Cortex of kidney (tissue), 1 donor: ENCODE data around the gene SUSD3.
"Not testable (repeated sequence)": the region's sequence is repeated elsewhere in the genome, so short reads cannot be mapped to it uniquely, and the experiment has no call there.

Experiments
- DNase-seq: peaks from one replicate; lab custom pipeline; 2025; lab: John Stamatoyannopoulos, UW

Gene SUSD3

GRCh38 chr9:93093877-93094657, 35.6 kb downstream of the SUSD3 start:
- no peak for DNase-seq

DNA sequence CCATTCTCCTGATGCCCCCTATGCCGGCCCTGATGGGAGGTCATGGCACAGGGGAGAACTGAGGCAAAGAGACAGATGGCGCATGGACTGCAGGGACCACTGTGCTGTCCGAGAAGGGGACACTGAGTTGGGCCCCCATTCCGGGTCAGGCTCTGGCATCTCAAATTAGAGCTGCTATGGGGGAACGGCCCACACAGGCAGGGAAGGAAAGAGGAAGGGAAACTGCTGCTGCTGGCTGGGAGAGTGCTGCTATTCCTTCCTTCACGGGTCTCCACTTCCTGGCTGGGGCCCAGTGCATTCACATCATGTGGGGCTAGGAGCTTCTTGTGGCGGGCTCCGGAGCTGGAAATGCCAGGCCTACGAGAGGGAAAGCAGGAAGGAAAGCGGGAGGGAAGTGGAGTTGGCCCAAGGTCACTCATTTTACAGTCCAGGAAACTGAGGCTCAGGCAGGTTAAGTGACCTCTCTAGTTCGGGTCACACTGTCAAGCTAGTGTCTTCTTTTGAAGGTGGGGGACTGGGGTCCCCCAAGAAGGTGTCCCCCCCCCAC, 36.2 kb downstream of the SUSD3 start:
- DNase-seq: no peak

DNA sequence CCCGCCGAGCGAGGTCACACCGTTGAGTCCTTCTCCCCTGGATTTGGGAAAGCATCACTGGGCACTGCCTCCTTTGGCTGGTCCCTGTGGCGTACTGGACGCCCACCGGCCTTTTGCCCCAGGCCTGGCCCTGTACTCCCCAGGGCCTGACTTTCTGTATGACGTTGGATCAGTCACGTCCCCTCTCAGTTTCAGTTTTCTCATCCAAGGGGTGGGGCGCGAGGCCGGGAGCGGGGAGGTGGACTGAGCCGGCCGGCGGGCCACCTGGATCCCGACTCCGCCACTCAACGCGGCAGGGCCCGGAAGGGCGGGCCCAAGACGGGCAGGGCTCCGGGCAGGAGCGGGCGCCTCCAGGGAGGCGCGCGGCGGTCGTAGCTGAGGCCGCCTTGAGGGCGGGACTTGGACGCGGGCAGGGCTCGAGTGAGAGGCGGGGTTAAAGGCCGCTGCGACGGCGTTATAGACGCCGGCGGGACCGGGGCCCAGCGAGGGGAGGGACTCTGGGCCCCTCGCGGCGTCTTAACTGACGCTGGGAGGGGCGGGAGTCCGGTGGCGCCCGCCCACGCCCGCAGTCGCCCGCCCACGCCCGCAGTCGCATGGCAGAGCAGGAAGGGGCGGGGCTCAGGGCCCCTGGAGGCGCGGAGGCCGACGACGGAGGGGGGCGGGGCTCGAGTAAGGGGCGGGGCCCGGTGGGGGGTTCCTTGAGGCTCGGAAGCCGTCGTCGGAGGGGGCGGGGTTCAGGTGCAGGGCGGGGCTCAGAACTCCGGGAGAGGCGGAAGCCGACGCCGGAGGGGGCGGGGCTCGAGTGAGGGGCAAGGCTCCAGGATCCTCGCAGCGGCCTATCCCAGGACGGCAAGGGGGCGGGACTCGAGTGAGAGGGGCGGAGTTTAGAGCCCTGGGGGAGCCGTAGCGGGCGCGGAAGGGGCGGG, 37.0 kb downstream of the SUSD3 start:
- DNase-seq: peak; percentile 87

GRCh38 chr9:93096131-93096802, 37.8 kb downstream of the SUSD3 start, which contains the start of gene CARD19:
CARD19 (plus strand) TSS chr9:93096217; CDS start chr9:93096346, 129 bp downstream.
- no peak for DNase-seq

GRCh38 chr9:93096811-93097382, 38.4 kb downstream of the SUSD3 start:
- no peak for DNase-seq

- DNase-seq: no peak
These were observed 39.2 kb downstream of the SUSD3 start for GRCh38 chr9:93097511-93098201.

- no peak for DNase-seq
These were observed 39.9 kb downstream of the SUSD3 start for GRCh38 chr9:93098236-93098946.

DNA sequence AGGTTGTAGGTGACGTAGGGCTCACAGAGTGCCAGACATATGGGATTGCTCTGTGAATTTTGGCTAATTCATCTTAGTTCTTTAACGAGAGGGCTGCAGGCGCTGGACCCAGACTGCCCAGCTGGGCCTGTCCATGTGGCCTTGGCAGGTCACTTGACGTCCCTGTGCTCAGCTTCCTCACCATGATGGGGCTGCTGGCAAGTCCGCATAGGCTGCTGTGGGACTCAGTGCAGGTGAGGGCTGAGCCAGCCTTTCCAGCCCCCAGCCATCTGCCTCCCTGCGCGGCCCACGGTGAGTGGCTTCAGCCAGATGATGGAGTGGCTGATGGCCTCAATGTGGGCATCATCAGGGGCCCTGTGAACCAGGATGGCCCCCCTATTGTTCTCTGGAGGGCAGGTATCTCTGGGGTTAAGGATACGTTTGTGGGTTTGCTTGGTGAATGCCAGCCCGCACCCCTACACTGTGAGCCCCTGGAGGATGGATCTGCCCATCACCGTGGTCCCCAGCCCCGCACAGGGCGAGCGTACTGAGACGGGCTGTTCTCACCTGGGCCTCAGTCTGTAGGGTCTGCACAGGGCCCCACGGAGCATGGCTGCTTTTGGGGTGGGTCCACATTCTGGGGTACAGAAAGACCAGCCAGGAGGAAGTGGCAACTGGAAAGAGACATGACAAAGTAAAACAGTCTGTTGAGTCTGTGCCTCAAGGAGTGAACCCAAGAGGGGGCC, 41.2 kb downstream of the SUSD3 start:
- DNase-seq: no peak

DNA sequence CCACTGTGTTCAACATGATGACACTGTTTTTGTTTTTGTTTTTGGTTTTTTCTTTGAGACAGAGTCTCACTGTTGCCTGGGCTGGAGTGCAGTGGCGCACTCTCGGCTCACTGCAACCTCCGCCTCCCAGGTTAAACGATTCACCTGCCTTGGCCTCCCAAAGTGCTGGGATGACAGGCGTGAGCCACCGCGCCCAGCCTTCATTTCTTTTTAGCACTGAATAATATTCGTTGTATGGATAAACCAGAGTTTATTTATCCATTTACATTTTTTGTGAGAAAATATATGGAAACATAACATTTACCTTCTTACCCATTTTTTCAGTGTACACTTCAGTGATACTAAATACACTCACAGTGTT, 41.8 kb downstream of the SUSD3 start:
- no peak for DNase-seq

DNA sequence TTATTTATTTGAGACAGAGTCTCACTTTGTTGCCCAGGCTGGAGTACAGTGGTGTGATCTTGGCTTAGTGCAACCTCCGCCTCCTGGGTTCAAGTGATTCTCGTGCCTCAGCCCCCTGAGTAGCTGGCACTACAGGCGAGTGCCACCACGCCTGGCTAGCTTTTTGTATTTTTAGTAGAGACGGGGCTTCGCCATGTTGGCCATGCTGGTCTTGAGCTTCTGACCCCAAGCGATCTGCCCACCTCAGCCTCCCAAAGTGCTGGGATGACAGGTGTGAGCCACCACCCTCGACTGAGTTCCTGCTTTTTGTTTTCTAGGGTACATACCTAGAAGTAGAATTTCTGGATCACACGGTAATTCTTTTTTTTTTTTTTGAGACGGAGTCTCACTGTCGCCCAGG, 42.6 kb downstream of the SUSD3 start:
- DNase-seq: not testable (repeated sequence)

DNA sequence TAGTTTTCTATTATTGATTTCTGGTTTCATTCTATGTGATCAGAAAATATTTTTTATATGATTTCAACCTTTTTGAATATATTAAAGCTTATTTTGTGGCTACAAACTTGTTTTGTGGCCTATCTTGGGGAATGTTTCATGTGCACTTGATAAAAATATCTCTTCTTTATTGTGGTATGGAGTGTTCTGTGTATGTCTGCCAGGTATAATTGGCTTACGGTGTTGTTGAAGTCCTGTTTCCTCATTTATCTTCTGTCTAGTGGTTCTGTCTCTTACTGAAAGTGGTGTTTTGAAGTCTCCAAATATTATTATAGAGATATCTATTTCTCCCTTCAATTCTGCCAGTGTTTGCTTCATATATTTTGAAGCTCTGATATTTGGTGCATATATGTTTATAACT, 47.1 kb downstream of the SUSD3 start:
- no peak for DNase-seq

DNA sequence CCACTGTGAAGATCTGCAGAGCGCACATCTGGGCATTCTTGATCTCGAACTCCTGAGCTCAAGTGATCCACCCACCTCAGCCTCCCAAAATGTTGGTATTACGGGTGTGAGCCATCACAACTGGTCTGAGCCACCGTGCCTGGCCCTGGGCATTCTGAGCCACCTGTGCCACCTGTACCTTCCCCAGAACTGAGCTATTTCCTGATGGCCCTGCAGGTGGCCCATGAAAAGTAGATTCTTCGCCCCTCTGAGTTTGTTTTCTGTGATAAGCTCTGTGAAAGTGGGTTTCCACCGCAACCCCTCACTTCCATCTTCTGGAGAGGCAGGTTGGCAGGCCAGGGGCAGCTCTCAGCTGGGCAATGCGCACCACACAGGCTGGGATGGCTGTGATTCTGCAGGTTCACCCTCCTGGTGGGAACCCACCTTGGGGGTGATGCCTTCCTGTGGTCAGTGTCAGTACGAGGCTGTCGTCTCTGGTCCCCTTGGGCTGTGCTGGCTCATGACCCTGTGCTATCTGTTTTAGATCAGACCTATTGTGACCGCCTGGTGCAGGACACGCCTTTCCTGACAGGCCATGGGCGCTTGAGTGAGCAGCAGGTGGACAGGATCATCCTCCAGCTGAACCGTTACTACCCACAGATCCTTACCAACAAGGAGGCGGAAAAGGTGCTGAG, 48.8 kb downstream of the SUSD3 start:
- DNase-seq: no peak

DNA sequence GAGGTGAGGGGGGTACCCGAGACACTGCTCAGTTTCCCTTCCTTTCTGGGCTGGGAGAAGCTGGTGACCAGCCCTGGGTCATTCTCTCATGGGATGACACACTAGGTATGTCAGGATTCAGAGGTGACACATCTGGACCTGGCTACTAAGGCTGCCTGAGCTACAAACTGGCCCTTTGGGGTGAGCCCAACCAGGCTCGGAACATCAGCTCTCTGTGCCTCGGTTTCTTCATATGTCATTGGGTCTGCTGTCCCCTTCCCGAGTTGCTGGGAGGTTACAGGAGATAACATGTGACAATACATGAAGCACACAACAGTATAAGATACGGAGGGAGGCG, 49.3 kb downstream of the SUSD3 start:
- no peak for DNase-seq

- DNase-seq: no peak
These were observed 50.0 kb downstream of the SUSD3 start for GRCh38 chr9:93108291-93109041.

DNA sequence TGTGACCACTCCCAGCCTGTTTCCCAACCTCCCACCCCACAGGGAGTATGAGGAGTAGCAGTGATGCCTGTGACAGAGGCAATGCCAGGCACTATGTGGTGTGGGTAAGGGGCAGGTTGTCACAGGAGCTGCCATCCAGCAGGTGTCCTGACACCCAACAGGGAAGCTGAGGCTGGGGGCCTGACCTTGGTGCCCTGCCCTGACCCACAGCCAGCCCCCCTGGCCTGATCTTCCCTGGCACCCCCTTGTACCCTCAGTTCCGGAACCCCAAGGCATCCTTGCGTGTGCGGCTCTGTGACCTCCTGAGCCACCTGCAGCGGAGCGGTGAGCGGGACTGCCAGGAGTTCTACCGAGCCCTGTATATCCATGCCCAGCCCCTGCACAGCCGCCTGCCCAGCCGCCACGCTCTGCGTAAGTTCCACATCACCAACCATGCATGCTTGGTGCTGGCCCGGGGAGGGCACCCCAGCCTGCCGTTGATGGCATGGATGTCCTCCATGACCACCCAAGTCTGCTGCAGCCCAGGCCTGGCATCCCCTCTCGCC, 51.9 kb downstream of the SUSD3 start:
- no peak for DNase-seq

GRCh38 chr9:93111001-93111370, 52.5 kb downstream of the SUSD3 start:
- DNase-seq: no peak

GRCh38 chr9:93111371-93112115, 53.0 kb downstream of the SUSD3 start:
- DNase-seq: no peak
